Ovary (tissue), 3 donors: Measurements from ENCODE around the gene MARK2.

Source experiments
- CTCF ChIP-seq, 3 donors: fragments of 450-650 bp in 2 of 3; fragments of 200-600 bp in 1 of 3; IDR thresholded peaks; one replicate each; pipeline versions ENCODE4 v1.5.1 to v1.8.0; 2016 to 2022; ENCODE audit warnings: antibody characterized with exemption in 3 of 3, mild to moderate bottlenecking in 1 of 3
- EP300 ChIP-seq: sonication (generic); formaldehyde crosslinking; IDR thresholded peaks from one replicate; pipeline ENCODE4 v1.6.1; 2017; ENCODE audit warnings: antibody characterized with exemption
- POLR2A ChIP-seq: fragments of 450-650 bp; IDR thresholded peaks from one replicate; pipeline ENCODE4 v1.6.1; 2017; ENCODE audit warnings: antibody characterized with exemption, mild to moderate bottlenecking, moderate library complexity
- donor health status: DM: no; HTN: no; CAD: no.

- TF ChIP-seq CTCF (IDR thresholded peaks at IDR 0.05) (no peak), EP300 (no peak), POLR2A (no peak)
Observed at GRCh38 chr11:63832336-63832735, 6.6 kb upstream of the MARK2 start.
